22Rv1 (cell line): Measurements from ENCODE around the gene KCNH1.

Experiments used
- CTCF ChIP-seq: fragments of 450-650 bp; IDR thresholded peaks from 2 replicates; pipeline ENCODE4 v1.5.1; 2017; ENCODE audit warnings: mild to moderate bottlenecking
- ZFX ChIP-seq: fragments of 450-650 bp; IDR thresholded peaks from 2 replicates; pipeline ENCODE4 v1.6.1; 2017; ENCODE audit warnings: antibody characterized with exemption, borderline replicate concordance

GRCh38 chr1:210631399-210631798 lies 502.5 kb downstream of the KCNH1 start:
- TF ChIP-seq CTCF (no peak), ZFX (no peak)
